Activated CD4-positive, alpha-beta memory T cell treated with anti-CD3 and anti-CD28 coated beads for 36 hours (primary cell): ENCODE measurements around the gene SPAG16. TPM values are rescaled to one million over a fixed set of nuclear protein-coding genes. Genes with fewer than 3 reads are reported as not detected.

Source experiments
- CTCF ChIA-PET: fragments of 350-600 bp; sonication (Branson Sonifier 250); formaldehyde crosslinking; loops from one replicate; lab custom pipeline; 2021; ENCODE audit warnings: antibody characterized with exemption, inconsistent platforms; lab: Charles Lee
- POLR2A ChIA-PET: fragments of 350-600 bp; sonication (Branson Sonifier 250); formaldehyde crosslinking; loops from one replicate; lab custom pipeline; 2021; ENCODE audit warnings: antibody characterized with exemption; lab: Charles Lee
- DNase-seq: peaks from one replicate; pipeline ENCODE4 v3.0.0-alpha.2; 2020
- H3K27ac Mint-ChIP-seq: one replicate; pipeline ENCODE4 v1.8.0; 2021; ENCODE audit warnings: mixed read lengths
- H3K27me3 Mint-ChIP-seq: one replicate; pipeline ENCODE4 v1.8.0; 2021; ENCODE audit warnings: mixed read lengths
- H3K36me3 Mint-ChIP-seq: one replicate; pipeline ENCODE4 v1.8.0; 2021; ENCODE audit warnings: mixed read lengths
- H3K4me1 Mint-ChIP-seq: one replicate; pipeline ENCODE4 v1.8.0; 2021; ENCODE audit warnings: low read depth, mixed read lengths
- H3K4me3 Mint-ChIP-seq: one replicate; pipeline ENCODE4 v1.8.0; 2021; ENCODE audit warnings: mild to moderate bottlenecking, mixed read lengths
- H3K9me3 Mint-ChIP-seq: one replicate; pipeline ENCODE4 v1.8.0; 2021; ENCODE audit warnings: mixed read lengths
- intact Hi-C: fragments of 100-400 bp; cut with micrococcal nuclease; formaldehyde crosslinking; loops from one replicate; pipeline ENCODE4 v1.15.1; 2023
- total RNA-seq, 2 experiments: library from RNA; stranded (reverse); gene quantifications; one replicate each; pipeline ENCODE4 v1.2.3, GENCODE V29; 2021

The SPAG16 gene
- total RNA-seq, 2 experiments from 2014 or later = 9.1 to 10.4 TPM

DNA sequence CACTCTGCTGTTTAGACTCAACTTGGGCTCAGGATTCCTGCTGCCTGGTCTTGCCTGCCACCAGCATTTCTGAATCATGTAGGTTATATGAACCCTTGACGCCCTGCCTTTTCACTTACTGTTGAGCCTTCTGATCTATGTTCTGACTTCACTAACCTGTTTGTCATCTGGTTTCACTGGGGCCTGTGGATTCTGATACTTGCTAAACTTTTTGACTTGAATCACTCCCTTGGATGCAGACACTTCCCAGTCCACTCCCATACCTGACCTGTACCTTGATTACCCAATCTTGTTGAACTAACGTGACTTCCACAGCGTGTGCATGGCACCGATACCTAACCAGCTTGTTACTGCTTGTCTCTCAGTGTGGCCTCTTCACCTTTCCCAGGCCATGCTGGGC lies 35.6 kb upstream of the SPAG16 start:
- ChIA-PET POLR2A (no interaction called here), CTCF (no interaction called here)
- intact Hi-C loops = loop anchor here (5.0 kb wide), 1 partner anchor 386 kb away; no protein-coding TSS in a partner anchor
- Mint-ChIP-seq H3K9me3 (no peaks in the 10 kb centered on the region), H3K4me3 (no peak overlapping the region), H3K36me3 (no peaks in the 10 kb centered on the region), H3K4me1 (peaks cover under 1% of the 10 kb centered on the region), H3K27ac (no peak overlapping the region), H3K27me3 (no peaks in the 10 kb centered on the region)
- no peak for DNase-seq

DNA sequence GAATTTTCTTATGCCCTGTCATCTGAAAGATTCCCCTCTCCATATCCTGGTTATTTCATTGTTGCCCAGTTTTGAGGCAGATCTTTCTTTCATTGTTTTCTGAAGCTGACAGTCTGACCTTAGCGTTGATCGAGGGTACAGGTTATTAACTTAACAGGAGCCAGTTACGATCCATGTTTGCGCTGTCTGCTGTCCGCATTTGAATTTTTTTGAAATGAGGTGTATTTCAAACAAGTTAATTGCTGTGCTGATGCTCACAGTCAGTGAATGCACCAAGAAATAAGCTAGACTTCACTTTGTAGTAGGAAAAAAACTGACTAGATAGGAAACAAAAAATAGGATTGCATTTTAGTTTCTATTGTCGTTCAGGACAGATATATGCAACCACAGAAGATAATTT lies 34.8 kb upstream of the SPAG16 start:
- CTCF ChIA-PET = interaction anchor here (1.2 kb wide), 1 partner anchor 683 kb away, joined by 4 read pairs; no protein-coding TSS in a partner anchor
- intact Hi-C loops = loop anchor here (5.0 kb wide), 1 partner anchor 387 kb away; no protein-coding TSS in a partner anchor

DNA sequence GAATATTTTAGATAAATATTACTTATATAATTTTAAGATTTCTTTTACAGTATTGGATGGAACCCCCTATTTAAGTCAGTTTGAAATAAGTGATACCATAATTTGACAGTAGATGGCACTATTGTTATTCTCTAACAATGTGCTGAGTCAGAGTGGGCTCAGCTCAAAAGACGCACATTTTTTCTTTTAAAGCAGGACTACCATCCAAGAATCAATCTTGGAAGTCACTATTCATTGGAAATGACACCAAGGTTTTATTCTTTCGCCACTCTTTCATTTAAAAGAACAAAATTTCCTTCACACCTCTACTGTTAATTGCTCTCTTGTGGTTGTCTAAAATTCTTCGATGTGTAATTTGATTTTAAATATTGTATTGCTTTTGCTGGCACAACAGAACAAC lies 32.6 kb upstream of the SPAG16 start:
- Mint-ChIP-seq H3K27ac (no peak overlapping the region), H3K4me1 (no peaks in the 10 kb centered on the region), H3K4me3 (no peak overlapping the region), H3K36me3 (no peaks in the 10 kb centered on the region), H3K9me3 (no peaks in the 10 kb centered on the region), H3K27me3 (peaks cover 3% of the 10 kb centered on the region)
- no peak for DNase-seq
- ChIA-PET POLR2A (no interaction called here), CTCF (interaction anchor here (1.4 to 2.5 kb wide), 3 partner anchors 10 to 32 kb away, joined by 3 to 5 read pairs (median 3); partner anchors contain the start of gene SPAG16)
- intact Hi-C loops = loop anchor here (1.0 to 10.0 kb wide), 2 partner anchors 553 to 683 kb away; no protein-coding TSS in a partner anchor

More for the DNA sequence above, 34.8 kb upstream of the SPAG16 start:
- Mint-ChIP-seq H3K9me3 (no peaks in the 10 kb centered on the region), H3K36me3 (no peaks in the 10 kb centered on the region), H3K4me3 (no peak overlapping the region), H3K27me3 (no peaks in the 10 kb centered on the region), H3K4me1 (no peaks in the 10 kb centered on the region), H3K27ac (no peak overlapping the region)
- DNase-seq = no peak
- POLR2A ChIA-PET = no interaction called here

DNA sequence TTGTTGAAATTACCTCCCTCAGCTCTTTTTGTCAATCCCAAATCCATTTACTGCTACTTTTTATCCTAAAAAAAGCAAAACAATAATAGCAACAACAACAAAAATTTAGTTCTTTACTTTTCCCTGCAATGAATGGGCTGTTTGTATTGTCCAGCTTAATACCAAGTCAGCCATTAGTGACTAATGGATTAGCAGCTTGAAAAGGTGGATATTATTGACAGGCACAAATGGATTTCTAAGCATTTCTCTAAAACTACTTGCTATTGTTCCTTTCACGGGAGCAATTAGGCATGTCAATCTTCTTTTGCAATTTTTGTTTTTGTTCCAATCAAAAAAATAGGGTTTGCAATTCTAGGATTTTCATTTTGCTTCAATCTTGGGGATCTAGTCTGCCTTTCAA lies 32.1 kb upstream of the SPAG16 start:
- Mint-ChIP-seq H3K9me3 (no peaks in the 10 kb centered on the region), H3K27me3 (peaks cover 5% of the 10 kb centered on the region), H3K4me1 (no peaks in the 10 kb centered on the region), H3K27ac (no peak overlapping the region), H3K36me3 (no peaks in the 10 kb centered on the region), H3K4me3 (no peak overlapping the region)
- POLR2A ChIA-PET = no interaction called here
- DNase-seq = no peak
- CTCF ChIA-PET = interaction anchor here (0.6 to 2.5 kb wide), 4 partner anchors 10 to 50 kb away, joined by 3 to 5 read pairs (median 3); partner anchors contain the start of gene SPAG16
- intact Hi-C loops = loop anchor here (10.0 kb wide), 1 partner anchor 553 kb away; no protein-coding TSS in a partner anchor

DNA sequence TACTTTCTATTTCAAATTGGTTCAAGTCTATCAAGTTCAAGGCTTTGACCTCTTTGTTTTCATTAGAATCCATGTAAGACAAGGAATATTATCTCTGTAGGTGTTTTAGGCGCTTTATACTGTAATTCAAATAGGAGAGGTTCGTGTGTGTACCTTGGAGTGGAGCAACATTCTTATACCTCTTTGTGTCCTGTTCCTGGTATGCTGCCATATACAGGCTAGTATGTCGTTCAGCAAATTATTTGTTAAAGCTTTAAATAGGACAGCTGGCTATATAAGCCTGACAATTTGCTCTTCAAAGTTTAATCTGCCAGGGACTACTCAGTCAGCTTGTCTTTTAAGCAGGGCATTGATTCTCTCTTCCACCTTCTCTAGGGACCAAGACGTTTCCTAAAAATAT lies 31.1 kb upstream of the SPAG16 start:
- H3K4me1 Mint-ChIP-seq = no peaks in the 10 kb centered on the region
- intact Hi-C loops = loop anchor here (10.0 kb wide), 1 partner anchor 552 kb away; no protein-coding TSS in a partner anchor
- no peaks in the 10 kb centered on the region for H3K9me3 Mint-ChIP-seq
- H3K4me3 Mint-ChIP-seq = no peak overlapping the region
- no peak overlapping the region for H3K27ac Mint-ChIP-seq
- H3K27me3 Mint-ChIP-seq = peaks cover 5% of the 10 kb centered on the region
- no peak for DNase-seq
- CTCF ChIA-PET = interaction anchor here (2.5 kb wide), 1 partner anchor 31 kb away, joined by 5 read pairs; the partner anchor contains the start of gene SPAG16
- POLR2A ChIA-PET = no interaction called here
- no peaks in the 10 kb centered on the region for H3K36me3 Mint-ChIP-seq

DNA sequence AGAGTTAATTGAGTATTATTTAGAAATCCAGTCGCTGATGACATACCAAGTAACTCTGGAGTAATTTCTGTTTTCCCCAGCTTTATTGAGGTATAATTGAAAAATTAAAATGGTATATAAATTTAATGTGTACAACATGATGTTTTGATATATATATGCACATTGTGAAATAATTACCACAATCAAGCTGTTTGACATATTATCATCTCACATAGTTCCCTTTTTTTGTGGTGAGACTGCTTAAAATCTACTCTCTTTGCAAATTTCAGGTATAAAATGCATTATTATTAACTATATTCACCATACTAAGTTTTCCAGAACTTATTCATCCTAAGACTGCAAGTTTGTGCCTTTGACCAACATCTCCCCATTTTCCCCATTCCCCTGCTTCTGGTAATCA lies 25.0 kb upstream of the SPAG16 start:
- H3K9me3 Mint-ChIP-seq = no peaks in the 10 kb centered on the region
- peaks cover 5% of the 10 kb centered on the region for H3K27me3 Mint-ChIP-seq
- H3K27ac Mint-ChIP-seq = no peak overlapping the region
- DNase-seq = no peak
- no peak overlapping the region for H3K4me3 Mint-ChIP-seq
- ChIA-PET CTCF (interaction anchor here (0.7 kb wide), 1 partner anchor 9 kb away, joined by 3 read pairs; no protein-coding TSS in a partner anchor), POLR2A (no interaction called here)
- no peaks in the 10 kb centered on the region for H3K36me3 Mint-ChIP-seq
- no peaks in the 10 kb centered on the region for H3K4me1 Mint-ChIP-seq
- intact Hi-C loops = loop anchor here (10.0 kb wide), 1 partner anchor 546 kb away; no protein-coding TSS in a partner anchor

DNA sequence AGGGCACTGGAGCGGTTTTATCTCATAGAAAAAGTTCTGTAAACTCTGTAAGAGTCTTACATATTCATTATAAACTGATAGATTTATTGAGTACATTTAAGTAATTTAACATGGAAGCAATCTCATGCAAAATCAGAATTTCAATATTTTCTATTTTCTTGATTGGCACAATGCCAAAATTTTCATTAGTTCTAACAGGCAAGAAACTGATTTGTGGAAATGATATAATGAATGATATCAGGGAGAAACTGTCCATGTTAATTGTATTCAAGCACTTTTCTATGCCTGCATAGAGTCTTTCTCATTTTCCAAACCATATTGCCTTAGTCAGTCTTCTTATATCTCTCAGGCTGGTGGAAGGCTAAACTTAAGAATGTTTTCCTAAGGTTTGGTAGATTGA lies 23.0 kb upstream of the SPAG16 start:
- ChIA-PET CTCF (no interaction called here), POLR2A (no interaction called here)
- H3K36me3 Mint-ChIP-seq = no peaks in the 10 kb centered on the region
- no peak for DNase-seq
- no peak overlapping the region for H3K4me3 Mint-ChIP-seq
- no peak overlapping the region for H3K27ac Mint-ChIP-seq
- peaks cover 2% of the 10 kb centered on the region for H3K27me3 Mint-ChIP-seq
- intact Hi-C loops = no loop called here
- H3K4me1 Mint-ChIP-seq = no peaks in the 10 kb centered on the region
- no peaks in the 10 kb centered on the region for H3K9me3 Mint-ChIP-seq

DNA sequence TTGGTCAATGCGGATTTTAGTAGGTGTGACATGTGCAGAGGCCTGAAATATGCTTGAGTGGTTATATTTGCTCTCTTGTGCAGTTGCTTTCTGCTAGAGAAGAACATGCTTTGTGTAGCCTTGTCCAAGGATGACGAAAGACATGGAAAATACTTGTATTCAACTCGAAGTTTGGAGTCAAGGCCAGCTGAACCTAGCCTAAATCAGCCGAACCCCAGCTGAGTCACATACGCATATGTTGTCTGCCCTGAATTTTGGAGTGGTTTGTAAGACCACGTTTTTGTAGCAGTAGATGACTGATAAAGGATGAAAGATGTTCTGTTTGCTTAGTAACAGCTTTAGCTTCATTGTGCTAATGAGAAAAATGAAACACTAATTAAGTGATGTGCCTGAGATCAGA lies 22.5 kb upstream of the SPAG16 start:
- Mint-ChIP-seq H3K4me3 (no peak overlapping the region), H3K27ac (no peak overlapping the region)

DNA sequence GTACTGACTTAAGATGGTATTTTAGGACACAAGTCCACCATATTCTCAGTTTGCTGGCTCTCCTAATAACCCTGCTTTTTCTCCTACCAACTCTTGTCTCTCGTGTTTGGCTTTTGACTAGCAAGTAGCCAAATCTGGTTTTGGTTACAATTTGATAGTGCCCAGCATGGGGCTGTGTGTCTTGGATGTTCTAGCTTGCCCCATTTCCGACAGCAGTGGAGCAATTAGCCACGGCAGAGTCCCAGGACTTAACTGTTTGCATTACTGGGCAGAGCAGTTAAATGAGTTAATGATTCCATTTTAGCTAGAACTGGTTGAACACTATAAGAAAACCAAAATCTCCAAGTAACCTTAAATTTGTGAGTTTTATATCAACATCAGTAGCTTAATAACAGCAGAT lies 18.6 kb upstream of the SPAG16 start:
- DNase-seq = no peak
- Mint-ChIP-seq H3K27me3 (peaks cover 6% of the 10 kb centered on the region), H3K9me3 (no peaks in the 10 kb centered on the region), H3K27ac (no peak overlapping the region), H3K4me3 (no peak overlapping the region), H3K4me1 (no peaks in the 10 kb centered on the region), H3K36me3 (no peaks in the 10 kb centered on the region)
- ChIA-PET CTCF (no interaction called here), POLR2A (no interaction called here)
- intact Hi-C loops = no loop called here

More for the DNA sequence above, 22.5 kb upstream of the SPAG16 start:
- Mint-ChIP-seq H3K36me3 (no peaks in the 10 kb centered on the region), H3K4me1 (no peaks in the 10 kb centered on the region), H3K27me3 (peaks cover 3% of the 10 kb centered on the region), H3K9me3 (no peaks in the 10 kb centered on the region)
- CTCF ChIA-PET = interaction anchor here (0.6 to 0.8 kb wide), 2 partner anchors 10 to 928 kb away, joined by 3 read pairs; no protein-coding TSS in a partner anchor
- POLR2A ChIA-PET = no interaction called here
- intact Hi-C loops = no loop called here
- no peak for DNase-seq

DNA sequence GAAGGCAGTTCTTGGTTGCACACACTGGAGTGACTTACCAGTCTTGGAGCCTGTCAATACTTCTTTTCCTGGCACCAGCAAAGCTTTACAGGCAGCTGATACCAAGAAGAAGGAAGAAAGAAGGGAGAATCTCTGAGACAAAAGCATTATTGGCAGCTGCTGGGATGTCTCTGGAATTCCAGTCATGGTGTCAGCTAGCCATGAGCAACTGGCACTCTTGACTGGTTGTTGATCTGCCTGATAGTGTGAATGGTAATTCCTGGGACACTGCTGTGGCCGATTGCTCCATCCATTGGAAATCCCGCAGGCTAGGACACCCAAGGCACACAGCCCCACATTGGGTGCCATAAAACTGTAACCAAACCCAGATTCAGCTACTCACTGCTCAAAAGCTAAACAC lies 17.8 kb upstream of the SPAG16 start:
- no peak overlapping the region for H3K4me3 Mint-ChIP-seq
- POLR2A ChIA-PET = no interaction called here
- CTCF ChIA-PET = no interaction called here
- H3K27ac Mint-ChIP-seq = no peak overlapping the region
- intact Hi-C loops = no loop called here
- no peaks in the 10 kb centered on the region for H3K9me3 Mint-ChIP-seq
- H3K27me3 Mint-ChIP-seq = peaks cover 6% of the 10 kb centered on the region
- H3K36me3 Mint-ChIP-seq = no peaks in the 10 kb centered on the region
- no peak for DNase-seq
- no peaks in the 10 kb centered on the region for H3K4me1 Mint-ChIP-seq

DNA sequence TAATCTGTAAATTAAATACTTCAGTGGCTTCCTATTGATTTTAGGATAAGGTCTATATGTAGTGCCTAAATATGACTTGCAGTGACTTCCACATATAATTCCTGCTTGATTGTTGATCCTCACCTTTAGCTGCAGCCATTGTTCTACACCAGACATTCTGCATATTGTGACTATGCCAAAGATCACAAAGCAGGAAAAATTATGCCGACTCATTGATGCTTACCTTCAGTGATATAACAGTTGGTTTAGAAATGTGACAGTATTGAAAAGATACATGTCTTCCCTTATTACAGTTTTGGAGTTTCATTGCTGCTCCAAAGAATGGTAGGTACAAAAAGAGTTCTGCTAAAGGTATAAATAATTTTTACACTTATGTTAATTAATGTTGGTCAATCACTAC lies 12.3 kb upstream of the SPAG16 start:
- intact Hi-C loops = no loop called here
- Mint-ChIP-seq H3K27me3 (peaks cover 2% of the 10 kb centered on the region), H3K4me1 (no peaks in the 10 kb centered on the region), H3K36me3 (peaks cover under 1% of the 10 kb centered on the region), H3K9me3 (peaks cover under 1% of the 10 kb centered on the region), H3K27ac (no peak overlapping the region), H3K4me3 (no peak overlapping the region)
- no peak for DNase-seq
- ChIA-PET POLR2A (no interaction called here), CTCF (no interaction called here)

DNA sequence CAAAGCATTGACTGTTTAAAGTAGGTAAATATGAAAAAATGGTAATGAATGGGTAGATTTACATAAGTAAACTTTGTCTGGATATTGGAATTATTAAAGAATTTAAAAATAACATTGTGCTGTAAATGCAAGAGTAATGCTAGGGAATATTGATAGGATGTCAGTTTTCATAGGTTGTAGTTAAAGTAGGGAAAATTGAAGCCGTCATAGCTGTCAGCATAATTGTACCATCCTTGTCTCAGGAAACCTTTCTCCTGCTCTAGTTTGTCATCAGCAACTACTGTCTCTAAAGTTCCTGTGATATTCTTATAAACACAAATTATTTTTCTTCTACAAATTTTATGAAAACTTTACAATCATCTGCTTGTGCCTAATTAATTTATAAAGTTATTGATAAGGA lies 10.1 kb upstream of the SPAG16 start:
- peaks cover 9% of the 10 kb centered on the region for H3K9me3 Mint-ChIP-seq
- H3K36me3 Mint-ChIP-seq = peaks cover 6% of the 10 kb centered on the region
- no peak overlapping the region for H3K27ac Mint-ChIP-seq
- H3K4me1 Mint-ChIP-seq = no peaks in the 10 kb centered on the region
- DNase-seq = no peak
- peaks cover 4% of the 10 kb centered on the region for H3K27me3 Mint-ChIP-seq
- H3K4me3 Mint-ChIP-seq = no peak overlapping the region
- intact Hi-C loops = no loop called here
- CTCF ChIA-PET = no interaction called here
- POLR2A ChIA-PET = no interaction called here

DNA sequence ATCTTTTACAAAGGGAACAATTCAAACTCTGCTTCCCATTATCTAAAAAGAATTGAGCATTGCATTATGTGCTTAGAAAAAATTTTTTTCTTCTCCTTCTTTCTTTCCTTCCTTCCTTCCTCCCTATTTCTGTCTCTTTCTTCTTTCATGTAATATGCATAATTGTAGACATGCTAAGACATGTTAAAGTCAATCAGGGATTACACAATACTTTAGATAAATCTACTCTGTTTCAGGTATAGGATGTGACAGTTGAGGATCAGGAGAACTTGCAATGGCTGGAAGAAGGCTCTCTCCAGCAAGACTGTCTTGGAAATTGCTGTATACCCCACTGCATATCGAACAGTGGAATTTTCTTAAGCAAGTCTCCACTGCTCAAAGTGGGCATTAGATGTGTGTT lies 9.0 kb upstream of the SPAG16 start:
- H3K4me1 Mint-ChIP-seq = no peaks in the 10 kb centered on the region
- no peak for DNase-seq
- H3K36me3 Mint-ChIP-seq = peaks cover 6% of the 10 kb centered on the region
- no peak overlapping the region for H3K27ac Mint-ChIP-seq
- peaks cover 7% of the 10 kb centered on the region for H3K27me3 Mint-ChIP-seq
- CTCF ChIA-PET = no interaction called here
- POLR2A ChIA-PET = no interaction called here
- peaks cover 9% of the 10 kb centered on the region for H3K9me3 Mint-ChIP-seq
- intact Hi-C loops = no loop called here
- H3K4me3 Mint-ChIP-seq = no peak overlapping the region
